GM15510 (cell line): Measurements from ENCODE around the gene EFCAB6.

Experiments
- POLR2A ChIP-seq: IDR thresholded peaks from 3 replicates; pipeline ENCODE4 v1.6.1; 2011; ENCODE audit warnings: borderline replicate concordance; ENCODE audit not compliant: insufficient read length; ENCODE audit errors: extremely low read depth

EFCAB6 gene

DNA sequence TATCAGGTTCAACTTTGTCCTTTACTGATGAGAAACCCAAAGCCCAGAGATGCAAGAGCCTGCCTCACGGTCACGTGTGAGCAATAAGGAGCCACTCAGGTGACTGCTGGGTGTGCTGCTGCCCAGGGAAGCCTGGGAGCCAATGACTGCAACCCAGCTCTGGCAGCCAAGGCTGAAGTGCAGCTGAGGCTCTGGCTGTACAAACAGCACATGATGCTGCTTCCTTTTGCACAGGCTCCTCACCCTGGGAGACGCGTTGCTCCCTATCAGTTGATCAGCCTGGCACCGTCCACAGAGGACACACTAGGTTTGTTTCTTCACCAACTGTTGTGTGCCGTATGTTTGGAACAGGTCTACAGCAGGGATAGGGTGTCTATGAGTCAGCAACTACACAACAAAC, 168.7 kb downstream of the EFCAB6 start:
- TF ChIP-seq POLR2A, result no peak

DNA sequence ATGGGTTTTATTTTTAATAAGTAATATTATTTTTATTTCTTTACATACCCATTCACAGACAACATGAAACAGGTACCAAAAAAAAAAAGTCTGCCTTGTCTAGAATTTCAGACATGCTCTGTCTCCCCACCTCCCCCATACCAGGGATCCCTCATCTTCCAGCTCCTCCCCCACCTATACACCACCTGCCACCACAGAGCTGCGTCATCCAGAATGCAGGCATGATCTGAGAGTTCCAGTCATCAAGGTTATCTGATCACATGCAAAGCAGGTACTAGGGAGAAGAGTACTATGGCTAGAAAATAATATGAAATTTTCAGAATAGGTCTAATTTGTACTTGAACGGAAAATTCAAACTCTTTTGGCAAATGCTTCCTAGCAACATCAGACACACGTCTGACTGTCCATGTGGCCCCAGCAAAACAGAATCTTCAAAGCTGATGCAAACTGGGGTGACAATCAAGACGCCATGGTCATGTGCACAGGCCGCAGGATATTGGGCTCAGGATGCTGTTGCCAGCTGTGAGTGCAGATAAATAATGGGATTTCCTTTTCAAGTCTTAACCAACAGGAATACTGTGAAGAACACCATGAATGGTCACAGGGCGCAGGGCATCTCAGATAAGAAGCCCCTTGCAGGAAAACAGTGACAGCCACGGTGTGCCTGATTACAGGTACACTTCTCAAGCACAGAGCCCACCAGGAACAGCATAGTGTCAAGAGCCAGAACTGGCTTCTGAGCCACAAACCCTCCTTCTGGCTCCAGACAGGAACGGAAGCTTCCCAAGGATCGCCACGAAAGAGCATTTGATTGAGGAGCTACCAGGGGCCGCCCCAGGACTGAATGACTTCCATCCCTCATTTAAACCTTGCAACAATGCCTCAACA, 169.5 kb downstream of the EFCAB6 start:
- TF ChIP-seq POLR2A, result no peak

DNA sequence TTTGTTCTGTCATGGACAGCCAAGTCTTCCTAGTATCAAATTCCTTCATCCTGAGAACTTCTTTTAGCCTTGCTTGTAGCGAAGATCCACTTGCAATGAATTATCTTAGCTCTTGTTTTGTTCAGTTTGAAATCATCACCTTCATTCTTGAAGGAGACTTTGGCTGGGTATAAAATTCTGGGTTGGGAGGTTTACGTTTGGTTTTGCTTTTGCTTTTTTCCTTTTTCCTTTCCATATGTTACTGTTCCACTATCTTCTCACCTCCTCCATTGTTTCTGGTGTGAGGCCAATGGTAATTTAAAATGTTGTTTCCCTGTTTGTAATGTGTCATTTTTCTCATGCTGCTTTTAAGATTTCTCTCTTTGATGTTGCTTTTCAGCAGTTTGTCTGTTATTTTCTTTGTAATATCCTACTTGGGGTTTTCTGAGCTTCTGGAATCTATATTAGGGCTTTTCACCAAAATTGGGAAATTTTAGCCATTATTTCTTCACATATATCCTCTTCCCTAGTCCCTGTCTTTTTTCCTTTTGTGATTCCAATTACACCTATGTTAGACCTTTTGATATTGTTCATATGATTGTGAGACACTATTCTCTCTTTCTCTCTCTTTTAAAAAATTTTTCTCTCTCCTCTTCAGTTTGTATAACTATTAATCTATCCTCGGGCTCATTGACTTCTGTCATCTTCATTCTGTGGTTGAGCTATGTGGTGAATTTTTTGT, 172.7 kb downstream of the EFCAB6 start:
- no peak for TF ChIP-seq POLR2A

DNA sequence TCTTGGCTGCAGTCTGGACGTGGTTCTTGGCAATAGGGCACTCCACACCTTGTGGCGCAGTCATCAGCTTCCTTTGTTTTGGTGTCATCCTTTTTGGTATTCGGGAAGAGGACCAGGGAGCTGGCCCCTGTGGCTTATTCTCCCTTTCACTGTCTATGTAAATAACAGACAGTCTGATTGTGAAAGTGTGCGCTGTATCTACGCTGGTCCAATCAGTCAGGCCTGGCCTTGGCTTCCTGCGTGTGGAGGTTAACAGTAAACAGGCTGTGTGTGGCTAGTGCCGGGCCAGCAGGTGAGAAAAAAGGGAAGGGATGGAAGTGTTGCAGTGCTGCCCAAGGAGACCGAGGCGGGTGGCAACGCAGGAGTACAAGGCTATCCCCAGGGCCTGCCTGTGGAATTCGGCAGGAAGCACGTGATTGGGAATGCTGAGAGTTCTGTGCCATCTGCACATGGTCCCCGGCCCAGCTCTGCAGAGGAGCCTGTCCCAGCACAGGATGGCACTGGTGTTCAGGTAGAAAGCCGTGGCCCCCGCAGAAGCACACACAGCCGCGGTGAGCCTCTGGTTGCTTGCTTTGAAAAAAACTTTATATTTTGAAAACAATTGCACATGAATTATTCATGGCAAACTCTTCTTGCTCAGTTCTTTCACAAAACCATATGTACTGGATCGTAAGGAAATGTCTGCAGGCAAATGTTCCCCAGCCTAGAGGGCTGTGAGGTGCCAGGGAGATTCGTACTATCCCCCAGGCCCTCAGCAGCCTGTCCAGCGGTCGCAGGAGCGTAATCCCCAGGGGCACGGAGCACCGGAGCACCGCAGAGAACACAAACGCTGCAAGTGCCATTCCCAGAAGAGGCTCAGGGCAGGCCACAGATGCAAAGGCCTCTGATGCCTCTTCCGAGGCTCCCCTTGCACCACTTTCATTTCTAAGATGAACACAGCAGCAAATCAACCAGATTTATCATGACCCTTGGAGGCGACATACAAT, 174.5 kb downstream of the EFCAB6 start:
- no peak for TF ChIP-seq POLR2A

DNA sequence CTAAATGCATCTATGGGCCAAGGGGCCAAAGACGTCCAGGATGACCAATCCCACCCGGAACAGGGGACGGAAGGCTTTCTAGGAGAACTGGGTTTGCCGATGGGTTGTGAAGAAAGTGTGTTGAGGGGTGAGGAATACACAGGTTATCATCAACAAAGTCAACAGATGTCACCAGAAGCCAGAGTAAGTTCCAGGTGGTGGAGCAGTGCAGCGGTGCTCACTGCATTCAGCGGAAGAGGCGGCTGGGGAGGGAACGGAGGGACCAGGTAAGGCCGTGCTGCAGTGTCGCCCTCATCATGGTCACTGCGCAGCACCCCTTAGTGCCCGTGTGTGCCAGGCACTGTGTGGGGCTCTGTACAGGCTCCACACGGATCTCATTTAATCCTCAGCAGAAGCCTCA, 176.0 kb downstream of the EFCAB6 start:
- no peak for TF ChIP-seq POLR2A

DNA sequence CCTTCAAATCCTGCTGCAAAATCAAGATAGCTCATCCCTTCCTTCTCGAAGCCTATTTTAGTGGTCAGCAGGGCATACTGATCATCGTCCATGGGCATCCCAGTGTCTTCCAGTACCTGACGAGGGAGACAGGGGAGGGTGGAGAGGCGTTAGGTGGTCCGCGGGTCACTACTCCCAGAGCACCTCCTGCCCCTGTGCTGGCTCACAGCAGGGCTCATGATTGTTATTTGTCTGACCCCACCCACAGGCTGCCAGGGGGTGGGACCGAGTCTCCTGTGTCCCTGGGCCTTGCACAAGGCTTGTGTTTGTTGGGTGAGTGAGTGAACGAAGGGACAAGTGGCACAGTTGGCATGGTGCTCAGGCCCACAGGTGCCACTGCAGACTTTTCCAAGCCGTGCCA, 177.0 kb downstream of the EFCAB6 start:
- TF ChIP-seq POLR2A, result no peak

DNA sequence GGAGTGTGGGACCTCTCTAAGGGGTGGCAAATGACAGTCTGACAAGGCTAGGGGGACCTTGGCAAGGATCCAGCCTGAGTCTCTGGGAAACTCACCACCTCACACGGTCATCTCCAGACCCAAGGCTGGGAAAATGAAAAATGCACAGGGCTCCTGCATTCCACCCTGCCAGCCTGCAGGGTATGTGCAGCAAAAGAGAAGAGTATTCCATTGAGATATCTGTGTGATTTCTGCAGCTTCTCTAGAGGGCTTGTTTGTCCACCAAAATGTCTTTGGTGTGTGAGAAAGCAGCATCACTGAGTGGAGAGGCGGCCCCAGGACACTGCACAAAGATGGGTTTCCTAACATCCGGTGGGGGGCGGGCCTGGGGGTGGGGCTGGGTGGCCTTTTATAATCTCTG, 177.8 kb downstream of the EFCAB6 start:
- TF ChIP-seq POLR2A, result no peak

DNA sequence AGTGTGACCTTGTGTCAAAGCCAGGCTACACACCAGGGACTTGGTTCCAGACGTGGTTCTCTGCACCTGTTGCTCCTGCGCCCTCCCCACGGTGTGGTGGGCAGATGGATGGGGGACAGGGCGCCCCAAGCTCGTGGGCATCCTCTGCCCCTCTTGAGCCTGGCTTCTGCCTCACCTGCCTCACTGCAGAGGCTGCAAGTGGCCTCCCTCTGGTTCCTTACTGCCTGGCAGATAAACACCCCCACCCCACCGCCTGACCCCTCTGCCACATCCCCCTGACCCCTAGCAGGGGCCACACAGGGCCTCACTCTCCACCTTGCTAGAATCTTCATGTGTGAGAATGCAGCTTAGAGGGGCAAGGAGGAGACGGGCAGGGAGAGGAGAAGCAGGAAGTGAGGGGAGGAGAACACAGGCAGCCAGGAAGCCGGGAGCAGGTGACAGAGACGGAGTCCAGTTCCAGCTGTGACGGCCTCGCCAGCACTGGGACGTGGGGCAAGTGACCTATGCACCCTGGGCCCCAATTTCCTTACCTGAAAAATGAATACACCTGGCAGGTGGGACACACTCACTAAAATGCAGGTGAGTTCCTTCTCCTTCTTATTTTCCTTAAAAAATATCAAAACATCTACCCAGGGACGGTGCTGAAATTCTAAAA, 178.3 kb downstream of the EFCAB6 start:
- no peak for TF ChIP-seq POLR2A

DNA sequence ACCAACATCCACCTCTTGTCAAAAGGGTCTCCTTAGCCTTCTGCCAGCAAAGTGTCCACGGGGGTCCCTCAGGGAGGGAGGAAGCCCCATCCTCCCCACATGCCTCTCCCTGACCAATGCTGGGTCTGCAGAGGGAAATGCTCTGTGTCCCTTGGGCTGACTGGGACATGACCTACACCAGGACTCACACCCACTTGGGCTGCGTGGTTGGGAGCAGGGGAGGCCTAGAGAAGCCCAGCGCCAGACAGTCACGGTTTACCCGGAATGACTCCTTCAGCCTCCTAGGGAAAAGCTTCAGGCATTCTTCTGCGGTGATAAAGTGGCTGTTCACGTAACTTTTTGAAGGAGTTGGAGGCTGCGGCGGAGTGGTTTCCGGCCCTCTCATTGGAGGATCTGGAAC, 180.3 kb downstream of the EFCAB6 start:
- TF ChIP-seq POLR2A, result no peak

DNA sequence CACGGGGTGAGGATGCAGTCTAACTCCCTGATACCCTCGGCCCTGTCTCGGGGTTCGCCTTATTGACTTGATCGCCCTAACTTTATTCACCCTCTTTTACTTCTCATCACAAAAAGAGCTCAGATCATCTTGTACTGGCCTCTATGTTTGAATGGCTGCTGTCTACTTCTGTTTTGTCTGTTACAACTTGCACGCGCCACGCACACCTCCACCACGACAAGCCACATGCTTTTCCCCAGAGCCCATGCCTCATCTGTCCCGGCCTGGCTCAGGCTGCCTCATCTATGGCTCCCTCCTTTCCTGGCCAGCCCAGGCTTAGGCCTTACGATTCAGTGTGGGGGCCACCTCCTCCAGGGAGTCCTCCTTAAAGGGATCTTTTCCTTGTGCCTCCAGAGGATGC, 180.9 kb downstream of the EFCAB6 start:
- TF ChIP-seq POLR2A, result no peak

DNA sequence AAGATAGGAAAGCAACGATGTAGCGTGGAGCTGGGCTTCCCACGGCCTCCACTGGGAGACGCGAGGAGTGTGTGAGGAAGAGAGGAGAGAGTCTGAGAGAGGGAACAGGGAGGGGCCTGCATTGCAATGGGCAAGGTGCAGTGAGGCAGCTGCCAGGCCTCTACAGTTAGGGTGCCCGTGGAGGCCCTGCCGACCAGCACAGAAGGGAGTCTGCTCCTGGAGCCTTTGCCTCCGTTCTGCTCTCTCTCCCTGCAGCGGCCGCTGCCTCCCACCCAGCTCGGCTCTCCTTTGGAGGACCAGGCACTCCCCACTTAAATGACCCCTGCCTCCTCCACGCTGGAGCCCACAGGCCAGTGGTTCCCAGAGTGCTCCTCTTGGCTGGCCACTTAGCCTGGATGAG, 181.7 kb downstream of the EFCAB6 start:
- TF ChIP-seq POLR2A, result no peak

DNA sequence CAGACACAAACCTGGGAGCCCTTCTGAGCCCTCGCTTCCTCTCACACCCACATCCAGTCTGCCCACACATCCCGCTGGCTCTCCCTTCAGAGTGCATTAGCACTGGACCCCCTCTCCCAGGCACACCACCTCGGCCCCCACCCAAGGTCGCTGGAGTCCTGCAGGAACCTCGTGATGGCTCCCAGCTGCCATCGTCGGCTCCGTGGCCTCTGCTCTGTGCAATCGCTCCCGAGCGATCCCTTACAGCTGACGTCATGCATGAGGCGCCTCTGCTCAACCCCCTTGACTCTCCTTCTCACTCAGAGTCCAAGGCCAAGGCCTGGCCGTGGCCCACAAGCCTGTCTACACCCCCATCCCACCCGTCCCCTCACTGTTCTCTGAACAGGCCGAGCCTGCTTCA, 183.9 kb downstream of the EFCAB6 start:
- no peak for TF ChIP-seq POLR2A

DNA sequence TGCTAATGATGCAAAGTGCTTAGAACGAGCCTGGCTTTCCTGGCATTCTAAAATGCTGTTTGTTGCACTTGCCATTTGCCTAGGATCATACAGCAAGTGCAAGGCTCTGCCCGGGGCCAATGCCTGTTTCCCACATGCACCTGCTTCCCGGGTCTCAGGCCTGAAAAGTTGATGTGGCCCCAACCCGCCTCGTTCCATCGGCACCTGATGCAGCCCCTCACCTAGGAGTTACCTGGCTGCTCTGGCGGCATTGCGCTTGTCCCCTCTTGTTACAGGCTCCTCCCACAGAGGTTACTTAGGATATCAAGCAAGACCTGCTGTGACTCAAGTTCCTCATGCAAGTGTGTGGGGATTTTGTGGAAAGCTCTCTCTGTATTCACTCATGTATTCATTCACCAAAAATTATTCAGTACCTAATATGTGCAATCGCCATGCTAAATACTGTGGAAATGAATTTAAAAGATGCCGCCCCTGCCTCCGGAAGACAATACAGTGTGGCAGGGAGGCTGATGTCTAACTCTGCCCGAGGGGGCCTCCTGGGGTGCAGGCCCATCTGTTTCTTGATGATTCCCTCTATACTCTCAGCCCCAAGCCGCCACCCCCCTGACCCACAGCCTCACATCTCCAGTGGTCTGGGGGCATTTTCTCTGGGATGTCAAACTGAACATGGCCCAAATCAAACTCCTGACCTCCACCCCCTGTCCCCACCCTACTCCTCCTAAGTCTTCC, 184.5 kb downstream of the EFCAB6 start:
- TF ChIP-seq POLR2A, result no peak

DNA sequence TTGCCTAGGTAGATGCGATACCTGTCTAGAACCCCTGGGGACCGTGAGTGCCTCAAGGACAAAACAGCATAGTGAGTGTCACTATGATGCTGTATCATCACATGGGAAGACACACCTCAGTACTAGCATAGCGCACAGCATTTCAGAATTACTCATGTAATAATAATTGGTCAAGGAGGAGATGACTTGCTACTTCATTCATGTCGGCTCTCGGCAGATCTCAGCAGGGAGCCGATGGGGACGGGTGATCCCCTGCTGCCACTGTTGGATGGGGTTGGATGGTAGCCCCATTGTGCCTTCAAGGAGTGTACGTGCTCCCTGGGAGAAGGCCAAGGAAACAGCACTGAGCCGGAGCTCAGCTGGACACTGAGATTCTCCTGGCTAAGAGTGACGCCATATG, 186.9 kb downstream of the EFCAB6 start:
- TF ChIP-seq POLR2A, result no peak
